ENCODE measurements around the gene LAMB4.

The LAMB4 gene, protein sequence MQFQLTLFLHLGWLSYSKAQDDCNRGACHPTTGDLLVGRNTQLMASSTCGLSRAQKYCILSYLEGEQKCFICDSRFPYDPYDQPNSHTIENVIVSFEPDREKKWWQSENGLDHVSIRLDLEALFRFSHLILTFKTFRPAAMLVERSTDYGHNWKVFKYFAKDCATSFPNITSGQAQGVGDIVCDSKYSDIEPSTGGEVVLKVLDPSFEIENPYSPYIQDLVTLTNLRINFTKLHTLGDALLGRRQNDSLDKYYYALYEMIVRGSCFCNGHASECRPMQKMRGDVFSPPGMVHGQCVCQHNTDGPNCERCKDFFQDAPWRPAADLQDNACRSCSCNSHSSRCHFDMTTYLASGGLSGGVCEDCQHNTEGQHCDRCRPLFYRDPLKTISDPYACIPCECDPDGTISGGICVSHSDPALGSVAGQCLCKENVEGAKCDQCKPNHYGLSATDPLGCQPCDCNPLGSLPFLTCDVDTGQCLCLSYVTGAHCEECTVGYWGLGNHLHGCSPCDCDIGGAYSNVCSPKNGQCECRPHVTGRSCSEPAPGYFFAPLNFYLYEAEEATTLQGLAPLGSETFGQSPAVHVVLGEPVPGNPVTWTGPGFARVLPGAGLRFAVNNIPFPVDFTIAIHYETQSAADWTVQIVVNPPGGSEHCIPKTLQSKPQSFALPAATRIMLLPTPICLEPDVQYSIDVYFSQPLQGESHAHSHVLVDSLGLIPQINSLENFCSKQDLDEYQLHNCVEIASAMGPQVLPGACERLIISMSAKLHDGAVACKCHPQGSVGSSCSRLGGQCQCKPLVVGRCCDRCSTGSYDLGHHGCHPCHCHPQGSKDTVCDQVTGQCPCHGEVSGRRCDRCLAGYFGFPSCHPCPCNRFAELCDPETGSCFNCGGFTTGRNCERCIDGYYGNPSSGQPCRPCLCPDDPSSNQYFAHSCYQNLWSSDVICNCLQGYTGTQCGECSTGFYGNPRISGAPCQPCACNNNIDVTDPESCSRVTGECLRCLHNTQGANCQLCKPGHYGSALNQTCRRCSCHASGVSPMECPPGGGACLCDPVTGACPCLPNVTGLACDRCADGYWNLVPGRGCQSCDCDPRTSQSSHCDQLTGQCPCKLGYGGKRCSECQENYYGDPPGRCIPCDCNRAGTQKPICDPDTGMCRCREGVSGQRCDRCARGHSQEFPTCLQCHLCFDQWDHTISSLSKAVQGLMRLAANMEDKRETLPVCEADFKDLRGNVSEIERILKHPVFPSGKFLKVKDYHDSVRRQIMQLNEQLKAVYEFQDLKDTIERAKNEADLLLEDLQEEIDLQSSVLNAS (N-terminal part only)

DNA sequence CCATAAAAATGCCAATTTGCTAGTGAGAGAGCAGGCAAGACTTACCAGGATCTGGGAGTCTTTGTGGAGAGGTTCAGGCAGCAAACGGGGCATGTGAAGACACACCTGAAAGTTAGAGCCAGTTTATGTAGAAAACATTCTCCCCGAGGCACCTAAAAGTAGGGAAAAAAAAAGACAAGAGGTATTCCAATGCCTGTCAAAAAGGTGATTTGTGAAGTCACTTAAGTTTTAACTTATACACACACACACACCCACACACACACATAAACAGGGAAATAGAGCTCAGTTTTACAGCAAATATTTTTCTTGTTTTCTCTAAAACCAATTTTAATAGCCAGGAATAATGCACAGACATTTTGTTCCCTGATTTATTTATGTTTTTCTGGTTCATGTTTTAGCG is at the start of gene LAMB4:
LAMB4 (minus strand) TSS at position 101 of the 400 bp plus-strand sequence. CDS start 7,197 bp downstream, outside the sequence.
- Histone ChIP-seq H3K27ac (ENCODE audit: low read depth, low read length) (no peak within 1 kb of the TSS), H3K4me3 (ENCODE audit: low read depth, low read length) (no peak within 1 kb of the TSS), H2AFZ (ENCODE audit: low read length, unreplicated experiment) (no peak within 1 kb of the TSS), H3K4me1 (ENCODE audit: control insufficient read depth, insufficient read depth, low read length, unreplicated experiment) (no peaks in the 10 kb centered on the region), H3K27me3 (ENCODE audit: insufficient read depth, low read length) (no peaks in the 10 kb centered on the region), H3K79me2 (ENCODE audit: control insufficient read depth, insufficient read depth, low read length, unreplicated experiment) (no peaks in the 10 kb centered on the region), H3K36me3 (ENCODE audit: insufficient read depth, low read length) (no peaks in the 10 kb centered on the region)

DNA sequence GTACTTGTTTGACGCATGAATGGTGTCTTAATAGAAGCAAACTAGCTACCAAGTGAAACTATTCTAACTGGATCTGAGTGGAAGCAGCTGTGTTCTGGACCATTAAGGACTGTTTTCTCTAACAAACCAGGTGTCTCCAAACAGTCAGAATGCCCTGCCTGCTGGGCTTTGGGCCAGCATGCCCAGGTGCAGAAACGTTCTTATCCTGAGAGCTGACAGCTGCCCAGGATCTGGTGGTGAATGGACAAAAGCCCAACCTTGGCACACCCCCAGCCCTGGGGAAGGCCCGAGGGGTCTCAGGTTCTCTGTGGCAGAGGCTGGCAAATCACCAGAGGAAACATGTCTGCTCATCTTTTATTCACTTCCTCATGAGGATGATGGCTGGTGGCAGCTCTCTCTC is 48.2 kb upstream of the LAMB4 start:
- Histone ChIP-seq H3K79me2 (ENCODE audit: control insufficient read depth, insufficient read depth, low read length, unreplicated experiment) (no peaks in the 10 kb centered on the region), H2AFZ (ENCODE audit: low read length, unreplicated experiment) (no peak overlapping the region), H3K4me3 (ENCODE audit: low read depth, low read length) (no peak overlapping the region), H3K36me3 (ENCODE audit: insufficient read depth, low read length) (peaks cover 3% of the 10 kb centered on the region; the same call in 1 of the 2 replicates), H3K27me3 (ENCODE audit: insufficient read depth, low read length) (no peaks in the 10 kb centered on the region), H3K27ac (ENCODE audit: low read depth, low read length) (no peak overlapping the region), H3K4me1 (ENCODE audit: control insufficient read depth, insufficient read depth, low read length, unreplicated experiment) (no peaks in the 10 kb centered on the region)

GRCh38 chr7:108171164-108171563 is 41.0 kb upstream of the LAMB4 start:
- no peaks in the 10 kb centered on the region for H3K27me3 ChIP-seq (ENCODE audit: insufficient read depth, low read length)
- no peaks in the 10 kb centered on the region for H3K79me2 ChIP-seq (ENCODE audit: control insufficient read depth, insufficient read depth, low read length, unreplicated experiment)
- no peak overlapping the region for H3K27ac ChIP-seq (ENCODE audit: low read depth, low read length)
- no peak overlapping the region for H2AFZ ChIP-seq (ENCODE audit: low read length, unreplicated experiment)
- H3K36me3 ChIP-seq (ENCODE audit: insufficient read depth, low read length): no peaks in the 10 kb centered on the region
- no peak overlapping the region for H3K4me3 ChIP-seq (ENCODE audit: low read depth, low read length)
- H3K4me1 ChIP-seq (ENCODE audit: control insufficient read depth, insufficient read depth, low read length, unreplicated experiment): peaks cover 12% of the 10 kb centered on the region

DNA sequence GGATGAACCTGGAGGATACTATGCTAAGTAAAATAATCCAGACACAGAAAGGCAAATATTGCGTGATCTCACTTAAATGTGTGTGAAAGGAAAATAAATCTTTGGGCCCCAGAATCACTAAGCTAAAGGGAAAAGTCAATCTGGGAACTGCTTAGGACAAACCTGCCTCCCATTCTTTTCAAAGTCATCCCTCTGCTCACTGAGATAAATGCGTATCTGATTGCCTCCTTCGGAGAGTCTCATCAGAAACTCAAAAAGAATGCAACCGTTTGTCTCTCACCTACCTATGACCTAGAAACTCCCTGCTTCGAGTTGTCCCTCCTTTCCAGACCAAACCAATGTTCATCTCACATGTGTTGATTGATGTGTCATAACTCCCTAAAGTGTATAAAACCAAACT is 40.1 kb upstream of the LAMB4 start:
- H3K27ac ChIP-seq (ENCODE audit: low read depth, low read length): no peak overlapping the region
- no peak overlapping the region for H2AFZ ChIP-seq (ENCODE audit: low read length, unreplicated experiment)
- H3K79me2 ChIP-seq (ENCODE audit: control insufficient read depth, insufficient read depth, low read length, unreplicated experiment): no peaks in the 10 kb centered on the region
- H3K4me3 ChIP-seq (ENCODE audit: low read depth, low read length): no peak overlapping the region
- peaks cover 12% of the 10 kb centered on the region for H3K4me1 ChIP-seq (ENCODE audit: control insufficient read depth, insufficient read depth, low read length, unreplicated experiment)
- H3K36me3 ChIP-seq (ENCODE audit: insufficient read depth, low read length): no peaks in the 10 kb centered on the region
- H3K27me3 ChIP-seq (ENCODE audit: insufficient read depth, low read length): no peaks in the 10 kb centered on the region

DNA sequence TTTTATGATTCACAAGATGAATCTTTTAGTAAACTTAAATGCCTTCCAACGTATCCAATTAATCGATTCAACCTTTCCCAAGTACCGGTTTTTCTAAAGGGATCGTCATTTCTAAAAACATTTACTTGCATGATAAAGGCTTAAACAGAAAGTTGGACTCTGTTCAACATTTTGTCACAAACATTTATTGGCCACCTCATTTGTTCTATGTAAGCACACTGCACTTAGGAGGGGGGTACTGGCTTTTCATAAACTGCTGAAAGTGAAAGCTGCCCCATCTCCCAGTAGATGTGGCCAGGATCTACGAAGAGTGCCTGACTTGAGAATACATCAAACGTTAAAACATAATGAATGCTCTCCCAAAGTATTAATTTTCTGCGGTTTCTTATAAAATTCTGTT is 37.3 kb upstream of the LAMB4 start:
- Histone ChIP-seq H3K79me2 (ENCODE audit: control insufficient read depth, insufficient read depth, low read length, unreplicated experiment) (no peaks in the 10 kb centered on the region), H2AFZ (ENCODE audit: low read length, unreplicated experiment) (peak overlapping the region; percentile 82), H3K4me3 (ENCODE audit: low read depth, low read length) (peak overlapping the region; percentile 73), H3K36me3 (ENCODE audit: insufficient read depth, low read length) (no peaks in the 10 kb centered on the region), H3K4me1 (ENCODE audit: control insufficient read depth, insufficient read depth, low read length, unreplicated experiment) (peaks cover 12% of the 10 kb centered on the region), H3K27ac (ENCODE audit: low read depth, low read length) (peak overlapping the region; percentile 1; the same call in 1 of the 2 replicates), H3K27me3 (ENCODE audit: insufficient read depth, low read length) (no peaks in the 10 kb centered on the region)

- Histone ChIP-seq H2AFZ (ENCODE audit: low read length, unreplicated experiment) (peak overlapping the region; percentile 82), H3K79me2 (ENCODE audit: control insufficient read depth, insufficient read depth, low read length, unreplicated experiment) (no peaks in the 10 kb centered on the region), H3K4me3 (ENCODE audit: low read depth, low read length) (peak overlapping the region; percentile 73), H3K36me3 (ENCODE audit: insufficient read depth, low read length) (no peaks in the 10 kb centered on the region), H3K27me3 (ENCODE audit: insufficient read depth, low read length) (no peaks in the 10 kb centered on the region), H3K4me1 (ENCODE audit: control insufficient read depth, insufficient read depth, low read length, unreplicated experiment) (peaks cover 12% of the 10 kb centered on the region), H3K27ac (ENCODE audit: low read depth, low read length) (no peak overlapping the region)
Observed at GRCh38 chr7:108166687-108167086, 36.5 kb upstream of the LAMB4 start.

DNA sequence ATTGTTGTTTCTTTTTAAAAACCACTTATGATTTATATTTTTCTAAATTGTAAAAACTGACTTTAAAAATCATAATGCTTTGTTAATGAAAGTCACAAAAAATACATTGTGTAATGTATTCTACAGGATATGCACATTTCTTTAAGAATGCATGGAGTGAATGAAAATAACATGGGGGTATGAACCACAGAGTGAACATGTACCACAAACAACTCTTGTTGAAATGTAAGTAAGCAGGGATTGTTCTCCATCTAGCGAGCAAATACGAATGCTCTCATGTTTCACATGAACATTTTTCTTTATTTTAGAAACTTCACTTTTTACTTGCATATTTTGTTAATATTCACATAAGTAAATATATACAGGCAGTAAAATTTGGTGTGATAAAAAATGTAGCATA is 35.6 kb upstream of the LAMB4 start:
- no peak overlapping the region for H2AFZ ChIP-seq (ENCODE audit: low read length, unreplicated experiment)
- no peaks in the 10 kb centered on the region for H3K79me2 ChIP-seq (ENCODE audit: control insufficient read depth, insufficient read depth, low read length, unreplicated experiment)
- H3K36me3 ChIP-seq (ENCODE audit: insufficient read depth, low read length): no peaks in the 10 kb centered on the region
- H3K27ac ChIP-seq (ENCODE audit: low read depth, low read length): no peak overlapping the region
- no peaks in the 10 kb centered on the region for H3K27me3 ChIP-seq (ENCODE audit: insufficient read depth, low read length)
- no peak overlapping the region for H3K4me3 ChIP-seq (ENCODE audit: low read depth, low read length)
- H3K4me1 ChIP-seq (ENCODE audit: control insufficient read depth, insufficient read depth, low read length, unreplicated experiment): peaks cover 12% of the 10 kb centered on the region

GRCh38 chr7:108164946-108165345 is 34.8 kb upstream of the LAMB4 start:
- H3K27ac ChIP-seq (ENCODE audit: low read depth, low read length): no peak overlapping the region
- no peaks in the 10 kb centered on the region for H3K36me3 ChIP-seq (ENCODE audit: insufficient read depth, low read length)
- H3K27me3 ChIP-seq (ENCODE audit: insufficient read depth, low read length): no peaks in the 10 kb centered on the region
- no peaks in the 10 kb centered on the region for H3K79me2 ChIP-seq (ENCODE audit: control insufficient read depth, insufficient read depth, low read length, unreplicated experiment)
- H2AFZ ChIP-seq (ENCODE audit: low read length, unreplicated experiment): no peak overlapping the region
- H3K4me3 ChIP-seq (ENCODE audit: low read depth, low read length): no peak overlapping the region
- peaks cover 12% of the 10 kb centered on the region for H3K4me1 ChIP-seq (ENCODE audit: control insufficient read depth, insufficient read depth, low read length, unreplicated experiment)

GRCh38 chr7:108164342-108164741 is 34.2 kb upstream of the LAMB4 start:
- Histone ChIP-seq H3K79me2 (ENCODE audit: control insufficient read depth, insufficient read depth, low read length, unreplicated experiment) (no peaks in the 10 kb centered on the region), H3K27me3 (ENCODE audit: insufficient read depth, low read length) (no peaks in the 10 kb centered on the region), H3K27ac (ENCODE audit: low read depth, low read length) (no peak overlapping the region), H2AFZ (ENCODE audit: low read length, unreplicated experiment) (no peak overlapping the region), H3K4me3 (ENCODE audit: low read depth, low read length) (no peak overlapping the region), H3K36me3 (ENCODE audit: insufficient read depth, low read length) (no peaks in the 10 kb centered on the region), H3K4me1 (ENCODE audit: control insufficient read depth, insufficient read depth, low read length, unreplicated experiment) (peaks cover 12% of the 10 kb centered on the region)

- Histone ChIP-seq H3K27ac (ENCODE audit: low read depth, low read length) (no peak overlapping the region), H3K36me3 (ENCODE audit: insufficient read depth, low read length) (no peaks in the 10 kb centered on the region), H3K4me3 (ENCODE audit: low read depth, low read length) (no peak overlapping the region)
Observed at GRCh38 chr7:108158776-108159175, 28.6 kb upstream of the LAMB4 start.

More at GRCh38 chr7:108158776-108159175, 28.6 kb upstream of the LAMB4 start:
- H2AFZ ChIP-seq (ENCODE audit: low read length, unreplicated experiment): no peak overlapping the region
- H3K27me3 ChIP-seq (ENCODE audit: insufficient read depth, low read length): no peaks in the 10 kb centered on the region
- H3K4me1 ChIP-seq (ENCODE audit: control insufficient read depth, insufficient read depth, low read length, unreplicated experiment): no peaks in the 10 kb centered on the region
- no peaks in the 10 kb centered on the region for H3K79me2 ChIP-seq (ENCODE audit: control insufficient read depth, insufficient read depth, low read length, unreplicated experiment)
